Posterior cingulate gyrus (tissue), 11 donors: ENCODE results near the gene ZNF560.
"Not testable (repeated sequence)": the region's sequence is repeated elsewhere in the genome, so short reads cannot be mapped to it uniquely, and the experiment has no call there.

Experiments used
- DNase-seq, 10 donors: peaks; one replicate each; pipeline versions ENCODE4 v3.0.0 to v3.0.0-alpha.2; 2020 to 2021; ENCODE audit warnings: mixed read lengths in 3 of 10
- intact Hi-C: fragments of 100-400 bp; cut with DNase I; formaldehyde crosslinking; loops from one replicate; pipeline ENCODE4 v1.15.1; 2023

ZNF560 gene

DNA sequence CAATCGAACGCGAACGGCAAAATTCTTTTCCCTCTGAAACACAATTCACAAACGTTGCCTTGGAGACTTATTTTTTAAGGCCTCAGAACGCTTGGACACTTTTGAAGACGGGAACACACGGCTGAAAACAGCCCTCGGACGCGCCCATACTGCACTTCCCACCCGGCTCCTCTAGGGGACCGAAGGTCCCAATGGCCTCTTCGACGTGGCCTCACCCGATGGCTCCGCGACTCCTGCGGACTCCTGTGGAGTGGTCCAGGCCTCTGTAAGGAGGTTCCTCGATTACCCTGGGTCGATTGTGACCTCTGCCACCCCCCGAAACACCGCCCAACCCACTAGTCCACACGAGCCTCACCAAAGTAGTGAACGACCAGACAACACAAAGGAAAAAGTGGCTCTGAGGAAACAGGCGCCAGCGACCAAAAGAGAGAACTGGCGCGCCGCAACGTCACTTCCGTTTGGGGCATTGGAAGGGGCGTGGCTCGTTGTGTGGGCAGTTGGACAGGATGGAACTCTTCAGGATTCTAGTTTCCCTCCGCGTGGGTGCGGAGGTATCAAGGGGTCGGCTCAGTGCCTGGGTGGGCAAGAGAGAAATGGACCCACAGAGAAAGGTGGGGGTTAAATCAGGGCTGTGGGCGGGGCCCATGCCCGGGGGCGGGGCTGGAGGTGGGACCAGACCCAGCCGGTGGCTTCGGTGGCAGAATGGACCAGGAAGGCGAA lies at the start of gene ZNF560:
ZNF560 (minus strand) TSS at position 434 of the 720 bp plus-strand sequence. CDS start 23,303 bp downstream, outside the sequence.
- DNase-seq: no peak
- intact Hi-C loops: no loop called here

DNA sequence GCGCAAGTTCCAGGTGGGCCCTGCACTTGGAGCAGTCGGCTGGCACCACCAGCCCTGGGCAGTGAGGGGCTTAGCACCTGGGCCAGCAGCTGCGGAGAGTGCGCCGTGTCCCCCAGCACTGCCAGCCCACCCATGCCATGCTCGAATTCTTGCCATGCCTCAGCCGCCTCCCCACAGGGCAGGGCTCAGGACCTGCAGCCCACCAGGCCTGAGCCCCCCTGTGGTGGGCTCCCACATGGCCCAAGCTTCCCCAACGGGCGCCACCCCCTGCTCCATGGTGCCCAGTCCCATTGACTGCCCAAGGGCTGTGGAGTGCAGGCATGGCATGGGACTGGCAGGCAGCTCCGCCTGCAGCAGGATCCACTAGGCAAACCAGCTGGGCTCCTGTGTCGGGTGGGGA lies 49.5 kb upstream of the ZNF560 start:
- intact Hi-C loops: no loop called here
- DNase-seq: peak in 2 of 10 donors; percentile 78 to 83

DNA sequence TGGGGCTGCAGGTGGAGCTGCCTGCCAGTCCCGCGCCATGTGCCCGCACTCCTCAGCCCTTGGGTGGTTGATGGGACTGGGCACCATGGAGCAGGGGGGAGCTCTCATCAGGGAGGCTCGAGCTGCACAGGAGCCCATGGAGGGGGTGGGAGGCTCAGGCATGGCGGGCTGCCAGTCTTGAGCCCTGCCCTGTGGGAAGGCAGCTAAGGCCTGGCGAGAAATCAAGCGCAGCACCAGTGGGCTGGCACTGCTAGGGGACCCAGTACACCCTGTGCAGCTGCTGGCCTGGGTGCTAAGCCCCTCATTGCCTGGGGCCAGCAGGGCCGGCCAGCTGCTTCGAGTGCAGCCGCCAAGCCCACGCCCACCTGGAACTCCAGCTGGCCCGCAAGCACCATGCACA lies 42.9 kb upstream of the ZNF560 start:
- intact Hi-C loops: not testable (repeated sequence)

DNA sequence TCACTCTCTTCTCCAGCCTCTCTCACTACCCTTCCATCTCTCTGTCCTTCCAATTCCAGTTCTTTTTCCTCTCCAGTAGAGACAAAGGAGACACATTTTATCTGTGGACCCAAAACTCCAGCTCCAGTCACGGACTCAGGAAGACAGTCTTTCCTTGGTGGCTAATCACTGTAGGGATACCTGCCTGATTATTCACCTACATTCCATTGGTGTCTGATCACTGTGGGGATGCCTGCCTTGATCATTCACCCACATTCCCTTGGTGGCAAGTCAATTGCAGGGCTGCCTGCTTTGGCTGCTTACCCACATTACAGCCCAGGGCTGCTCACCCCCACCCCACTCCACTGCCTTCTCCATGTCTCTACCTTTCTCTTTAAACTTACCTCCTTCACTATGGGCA lies 41.5 kb upstream of the ZNF560 start:
- DNase-seq, intact Hi-C loops: not testable (repeated sequence)

More for the DNA sequence above, 42.9 kb upstream of the ZNF560 start:
- DNase-seq: peak in 1 of 10 donors; percentile 77

DNA sequence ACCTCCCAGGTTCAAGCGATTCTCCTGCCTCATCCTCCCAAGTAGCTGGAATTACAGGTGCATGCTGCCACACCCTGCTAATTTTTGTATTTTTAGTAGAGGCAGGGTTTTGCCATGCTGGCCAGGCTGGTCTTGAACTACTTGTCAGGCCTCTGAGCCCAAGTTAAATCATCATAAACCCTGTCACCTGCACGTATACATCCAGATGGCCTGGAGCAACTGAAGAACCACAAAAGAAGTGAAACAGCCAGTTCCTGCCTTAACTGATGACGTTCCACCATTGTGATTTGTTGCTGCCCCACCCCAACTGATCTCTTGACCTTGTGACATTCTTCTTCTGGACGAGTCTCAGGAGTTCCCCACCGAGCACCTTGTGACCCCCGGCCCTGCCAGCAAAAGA lies 40.8 kb upstream of the ZNF560 start:
- intact Hi-C loops, DNase-seq: not testable (repeated sequence)

DNA sequence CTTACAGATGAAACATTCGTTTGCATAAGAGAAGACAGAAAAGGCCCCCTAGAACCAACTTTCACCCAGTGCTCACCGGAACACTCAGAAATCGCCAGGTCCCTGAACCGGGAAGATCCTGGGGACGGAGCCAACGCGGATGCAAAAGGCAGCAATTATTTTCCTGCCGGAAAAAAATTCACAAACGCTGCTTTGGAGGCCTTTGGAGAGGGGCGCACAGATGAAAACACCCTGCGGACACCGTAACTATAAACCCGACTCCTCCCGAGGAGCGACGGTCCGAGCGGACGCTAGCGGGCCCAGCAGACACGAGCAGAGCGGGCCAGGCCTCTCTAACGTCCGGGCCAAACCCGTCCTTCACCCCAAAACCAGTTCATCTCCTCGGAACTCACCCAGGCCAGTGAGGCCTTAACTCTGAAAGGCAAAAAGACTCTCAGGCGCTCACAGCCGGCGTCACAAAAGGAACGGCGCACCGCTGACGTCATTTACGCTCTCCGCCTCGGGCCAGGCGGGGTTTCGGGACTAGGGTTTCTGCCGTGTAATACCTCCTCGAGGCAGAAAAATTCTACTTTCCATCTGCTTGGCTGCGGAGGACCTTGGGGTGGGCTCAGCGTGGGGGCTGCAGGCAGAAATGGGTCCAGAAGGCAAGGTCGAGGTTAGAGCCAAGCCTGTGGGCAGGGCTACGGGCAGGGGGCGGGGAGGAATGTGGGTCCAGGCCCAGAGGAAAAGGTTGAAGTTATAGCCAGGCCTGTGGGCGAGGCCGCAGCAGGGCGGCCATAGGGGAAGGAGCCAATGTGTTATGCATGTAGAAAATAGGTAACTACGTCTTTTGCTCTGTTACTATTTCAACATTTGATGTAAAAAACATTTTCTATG lies 40.0 kb upstream of the ZNF560 start, which contains the start of gene ZNF426:
ZNF426 (minus strand) TSS at position 463 of the 876 bp plus-strand sequence. CDS start 2,413 bp downstream, outside the sequence.
- peak; percentile 74 to 97 (median 84) for DNase-seq
- intact Hi-C loops: no loop called here

DNA sequence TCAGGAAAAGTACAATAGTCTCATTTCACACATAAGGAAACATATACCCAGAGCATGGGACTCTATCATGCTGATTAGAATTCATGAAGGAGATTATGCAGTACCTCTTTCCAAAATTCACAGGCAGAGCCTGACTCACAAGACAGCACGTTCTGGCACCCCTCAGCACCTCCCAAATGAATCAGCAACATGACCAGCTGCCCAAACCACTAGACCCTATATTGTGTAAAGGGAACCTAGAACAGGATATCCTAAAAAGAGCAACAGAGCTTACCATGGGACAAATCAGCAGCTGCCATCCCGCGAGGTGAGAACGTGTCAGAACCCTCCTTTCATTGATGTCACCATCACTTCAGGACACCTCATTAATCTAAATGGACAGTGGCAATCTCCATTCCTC lies 37.5 kb upstream of the ZNF560 start:
- DNase-seq: no peak
- intact Hi-C loops: no loop called here

DNA sequence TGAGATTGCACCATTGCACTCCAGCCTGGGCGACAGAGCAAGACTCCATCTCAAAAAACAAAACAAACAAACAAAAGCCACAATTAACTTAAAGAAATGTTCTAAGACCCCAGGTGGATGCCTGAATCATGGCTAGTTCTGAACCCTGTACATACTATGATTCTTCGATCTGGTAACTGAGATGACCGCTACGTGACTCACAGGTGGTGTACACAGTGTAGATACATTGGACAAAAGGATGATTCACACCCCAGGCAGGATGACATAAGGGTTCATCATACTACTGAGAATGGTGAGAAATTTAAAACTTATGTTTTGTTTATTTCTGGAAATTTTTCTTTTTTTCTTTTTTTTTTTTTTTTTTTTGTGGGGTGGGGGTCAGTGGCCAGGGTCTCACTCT lies 33.5 kb upstream of the ZNF560 start:
- no peak for DNase-seq
- intact Hi-C loops: no loop called here

DNA sequence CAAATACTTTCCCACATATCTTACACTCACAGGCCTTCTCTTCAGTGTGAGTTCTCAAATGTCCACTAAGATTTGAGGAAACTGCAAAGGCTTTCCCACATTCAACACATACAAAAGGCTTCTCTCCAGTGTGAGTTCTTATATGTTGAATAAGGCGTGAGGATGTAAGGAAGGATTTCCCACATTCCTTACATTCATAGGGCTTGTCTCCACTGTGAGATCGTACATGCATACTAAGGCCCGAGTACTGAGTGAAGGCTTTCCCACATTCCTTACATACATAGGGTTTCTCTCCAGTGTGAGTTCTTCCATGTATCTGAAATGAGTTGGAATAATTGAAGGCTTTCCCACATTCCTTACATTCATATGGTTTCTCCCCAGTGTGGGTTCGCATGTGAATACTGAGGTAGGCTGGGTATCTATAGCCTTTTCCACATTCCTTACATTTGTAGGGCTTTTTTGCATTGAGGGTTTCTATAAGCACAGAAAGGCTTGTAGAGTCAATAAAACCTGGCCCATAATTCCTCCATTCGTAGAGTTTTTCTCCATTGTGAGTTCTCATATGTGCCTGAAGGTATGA lies 30.4 kb upstream of the ZNF560 start:
- no peak for DNase-seq
- intact Hi-C loops: no loop called here

DNA sequence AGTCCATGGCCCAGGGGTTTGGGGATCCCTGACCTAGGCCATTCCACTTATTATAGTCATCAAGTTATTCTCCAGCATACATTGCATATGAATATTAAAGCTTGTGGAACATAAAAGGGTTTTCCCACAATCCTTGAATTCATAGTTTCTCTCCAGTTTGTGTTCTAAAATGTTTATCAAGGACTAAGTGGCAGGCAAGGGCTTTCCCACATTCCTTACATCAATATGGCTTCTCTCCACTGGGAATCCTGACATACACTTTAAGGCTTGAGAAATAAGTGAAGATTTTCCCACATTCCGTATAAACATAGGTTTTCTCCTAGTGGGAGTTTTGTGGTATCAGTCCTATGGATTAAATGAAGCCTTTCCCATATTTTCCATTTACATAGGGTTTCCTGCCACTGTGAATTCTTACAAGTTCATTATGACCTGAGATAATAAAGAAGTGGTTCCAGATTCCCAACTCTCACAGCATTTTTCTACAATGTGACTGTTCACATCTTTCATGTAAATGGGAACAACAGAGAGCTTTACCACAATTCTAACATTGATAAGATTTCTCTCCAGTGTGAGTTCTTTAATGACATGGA lies 25.6 kb upstream of the ZNF560 start:
- DNase-seq: no peak
- intact Hi-C loops: no loop called here

DNA sequence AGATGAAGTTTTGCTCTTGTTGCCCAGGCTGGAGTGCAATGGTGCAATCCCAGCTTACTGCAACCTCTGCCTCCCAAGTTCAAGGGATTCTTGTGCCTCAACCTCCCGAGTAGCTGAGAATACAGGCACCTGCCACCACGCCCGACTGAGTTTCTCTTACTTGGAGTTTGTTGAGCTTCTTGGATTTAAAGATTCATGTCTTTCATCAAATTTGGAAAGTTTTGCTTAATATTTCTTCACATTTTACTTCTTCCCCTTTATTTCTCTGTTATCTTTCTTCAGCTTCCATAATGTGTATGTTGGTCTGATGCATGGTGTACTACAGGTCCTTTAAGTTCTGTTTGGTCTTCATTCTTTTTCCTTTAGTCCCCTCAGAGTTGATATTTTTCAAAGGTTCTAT lies 8.9 kb upstream of the ZNF560 start:
- intact Hi-C loops: no loop called here
- no peak for DNase-seq

DNA sequence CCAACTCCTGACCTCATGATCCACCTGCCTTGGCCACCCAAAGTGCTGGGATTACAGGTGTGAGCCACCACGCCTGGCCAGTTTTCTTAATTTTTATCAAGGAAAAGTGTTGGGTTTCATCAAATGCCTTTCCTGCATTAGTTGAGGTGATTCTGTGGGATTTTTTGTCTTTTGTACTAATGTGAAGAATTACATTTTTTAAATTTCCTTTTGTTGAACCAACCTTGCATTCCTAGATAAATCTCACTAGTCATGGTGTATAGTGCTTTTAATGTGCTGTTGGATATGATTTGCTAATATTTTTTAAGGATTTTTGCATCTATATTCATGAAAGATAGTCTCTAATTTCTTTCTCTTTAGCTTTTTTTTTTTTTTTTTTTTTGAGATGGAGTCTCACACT lies 2.4 kb upstream of the ZNF560 start:
- intact Hi-C loops: no loop called here
- DNase-seq: no peak

DNA sequence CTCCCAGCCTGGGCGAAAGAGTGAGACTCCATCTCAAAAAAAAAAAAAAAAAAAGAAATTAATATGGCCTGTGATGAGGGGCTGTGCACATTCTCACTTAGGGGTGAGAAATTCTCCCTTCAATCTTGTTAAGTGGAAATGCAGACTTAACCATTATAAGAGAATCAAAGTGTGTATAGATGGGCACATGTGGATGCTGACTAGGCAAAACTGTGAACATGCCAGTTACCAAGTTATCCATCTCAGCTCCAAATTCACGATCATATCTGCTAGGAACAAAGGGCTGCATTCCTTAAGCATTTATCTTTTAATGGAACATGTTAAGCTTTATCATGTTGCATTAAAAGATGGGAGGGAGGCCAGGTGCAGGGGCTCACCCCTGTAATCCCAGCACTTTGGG lies 4.3 kb downstream of the ZNF560 start:
- intact Hi-C loops: no loop called here
- DNase-seq: no peak

DNA sequence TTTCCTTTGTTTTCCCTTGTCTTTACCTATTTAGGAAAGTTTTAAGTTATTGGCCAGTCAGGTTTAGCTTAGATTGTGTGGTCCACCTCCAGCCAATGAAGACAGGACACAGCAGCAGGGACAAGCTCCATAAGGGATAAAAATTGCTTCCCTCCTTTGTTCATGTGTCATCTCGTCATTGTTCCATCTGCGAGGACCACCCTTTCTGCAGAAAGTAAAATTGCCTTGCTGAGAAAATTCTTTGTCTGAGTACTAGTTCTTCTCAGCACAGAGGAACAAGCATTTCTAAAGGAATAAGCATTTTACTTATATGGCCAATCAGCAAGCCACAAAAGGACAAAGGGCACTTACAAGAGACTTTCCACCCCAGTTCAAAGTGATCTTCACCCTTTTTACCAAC lies 11.4 kb downstream of the ZNF560 start:
- intact Hi-C loops: no loop called here
- DNase-seq: no peak

DNA sequence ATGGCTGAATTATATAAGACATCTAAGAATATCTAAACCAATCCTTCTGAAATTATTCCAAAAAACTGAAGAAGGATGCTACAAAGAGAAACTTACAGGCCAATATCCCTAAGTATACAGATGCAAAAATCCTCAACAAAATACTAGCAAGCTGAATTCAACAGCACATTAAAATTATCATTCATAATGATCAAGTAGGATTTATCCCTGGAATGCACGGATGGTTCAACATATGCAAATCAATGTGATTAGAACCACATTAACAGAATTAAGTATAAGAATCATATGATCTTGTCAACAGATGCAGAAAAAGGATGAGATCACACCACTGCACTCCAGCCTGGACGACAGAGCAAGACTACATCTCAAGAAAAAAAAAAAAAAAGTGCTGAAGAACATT lies 13.3 kb downstream of the ZNF560 start:
- intact Hi-C loops: no loop called here
- no peak for DNase-seq

DNA sequence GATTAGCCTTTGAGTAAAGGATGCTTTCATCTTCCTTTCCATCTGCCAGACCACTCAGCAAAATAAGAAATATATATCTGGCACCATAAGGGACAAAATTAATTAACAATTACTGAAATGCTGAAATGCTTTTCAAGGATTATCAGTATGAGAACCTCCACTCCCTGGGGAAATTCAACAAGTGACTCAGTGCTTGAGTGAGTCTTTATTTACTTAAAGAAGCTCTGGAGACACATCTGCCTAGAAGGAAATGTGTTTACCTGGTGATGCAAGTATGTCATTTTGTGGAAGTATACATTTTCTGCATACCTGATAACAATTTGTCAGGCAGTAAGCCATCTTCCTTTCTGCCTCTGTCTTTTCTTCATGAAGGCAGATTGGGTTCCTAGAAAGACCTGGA lies 23.4 kb downstream of the ZNF560 start:
- no peak for DNase-seq
- intact Hi-C loops: no loop called here

DNA sequence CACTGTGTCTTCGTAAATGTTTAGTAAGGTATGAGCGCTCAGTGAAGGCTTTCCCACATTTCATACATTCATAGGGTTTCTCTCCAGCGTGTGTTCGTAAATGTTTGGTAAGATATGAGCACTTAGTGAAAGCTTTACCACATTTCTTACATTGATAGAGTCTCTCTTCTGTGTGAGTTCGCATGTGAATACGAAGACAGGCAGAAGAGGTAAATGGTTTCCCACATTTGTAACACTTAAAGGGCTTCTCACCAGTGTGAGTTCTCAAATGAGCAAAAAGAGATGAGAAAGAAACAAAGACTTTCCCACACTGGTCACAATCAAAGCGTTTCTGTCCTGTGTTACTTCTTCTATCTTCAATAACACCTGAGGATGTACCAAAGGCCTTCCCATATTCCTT lies 31.3 kb downstream of the ZNF560 start:
- intact Hi-C loops: no loop called here
- no peak for DNase-seq

DNA sequence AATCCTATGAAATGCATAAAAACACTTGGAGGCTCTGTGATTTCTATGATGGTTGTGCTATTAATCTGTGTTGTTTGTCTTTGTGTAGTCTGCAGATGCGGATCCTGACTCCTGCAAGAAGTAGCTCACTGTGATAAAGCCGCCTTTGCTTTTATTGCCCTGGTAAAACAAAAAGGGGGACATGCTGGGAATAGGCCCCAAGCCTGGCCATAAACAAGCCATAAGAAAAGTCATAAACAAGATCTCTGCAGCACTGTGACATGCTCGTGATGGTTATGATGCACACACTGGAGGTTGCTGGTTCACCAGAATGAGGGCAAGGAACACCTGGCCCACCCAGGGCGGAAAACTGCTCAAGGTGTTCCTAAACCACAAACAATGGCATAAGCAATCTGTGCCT lies 36.5 kb downstream of the ZNF560 start:
- no peak for DNase-seq
- intact Hi-C loops: no loop called here

DNA sequence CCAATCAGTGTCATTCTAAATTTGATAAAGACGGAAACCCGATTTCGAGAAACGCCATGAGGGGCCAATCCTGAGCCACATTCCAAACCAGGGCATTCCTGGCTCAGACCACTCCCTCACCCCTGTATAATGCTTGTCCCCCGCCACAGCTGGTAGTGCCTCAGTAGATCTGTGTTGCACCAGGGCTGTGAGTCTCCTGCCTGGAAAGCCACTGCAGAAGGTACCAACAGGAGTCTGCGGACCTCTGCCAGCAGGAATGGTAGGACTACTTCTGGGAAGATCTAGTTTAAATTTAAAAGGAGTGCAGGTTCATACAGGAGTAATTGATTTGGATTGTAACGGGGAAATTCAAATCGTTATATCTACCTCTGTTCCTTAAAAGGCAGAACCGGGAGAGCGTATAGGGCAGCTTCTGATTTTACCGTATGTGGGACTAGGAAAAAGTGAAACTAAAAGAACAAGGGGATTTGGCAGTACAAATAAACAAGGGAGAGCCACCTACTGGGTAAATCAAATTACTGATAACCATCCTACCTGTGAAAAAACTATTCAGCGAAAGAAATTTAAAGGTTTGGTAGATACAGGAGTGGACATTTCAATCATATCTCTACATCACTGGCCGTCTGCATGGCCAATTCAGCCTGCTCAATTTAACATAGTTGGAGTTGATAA lies 42.3 kb downstream of the ZNF560 start:
- DNase-seq: no peak
- intact Hi-C loops: no loop called here

DNA sequence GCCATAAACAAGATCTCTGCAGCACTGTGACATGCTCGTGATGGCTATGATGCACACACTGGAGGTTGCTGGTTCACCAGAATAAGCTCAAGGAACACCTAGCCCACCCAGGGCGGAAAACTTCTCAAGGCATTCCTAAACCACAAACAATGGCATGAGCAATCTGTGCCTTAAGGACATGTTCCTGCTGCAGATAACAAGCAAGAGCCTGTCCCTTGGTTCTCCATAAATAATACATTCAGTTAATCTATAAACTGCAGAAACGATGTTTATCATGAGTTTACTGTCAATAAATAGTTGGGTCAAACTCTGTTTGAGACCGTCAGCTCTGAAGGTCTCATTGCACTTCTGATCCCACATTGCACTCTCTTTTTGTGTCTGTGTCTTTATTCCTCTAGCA lies 44.5 kb downstream of the ZNF560 start:
- intact Hi-C loops: no loop called here
- DNase-seq: no peak
